ENCODE measurements around the gene SSB. TPM values are rescaled to one million over a fixed set of nuclear protein-coding genes. Genes with fewer than 3 reads are reported as not detected.

Gene SSB
- 10 to 100 TPM; 57.1 to 73.0 (median 63.6) TPM for total RNA-seq

DNA sequence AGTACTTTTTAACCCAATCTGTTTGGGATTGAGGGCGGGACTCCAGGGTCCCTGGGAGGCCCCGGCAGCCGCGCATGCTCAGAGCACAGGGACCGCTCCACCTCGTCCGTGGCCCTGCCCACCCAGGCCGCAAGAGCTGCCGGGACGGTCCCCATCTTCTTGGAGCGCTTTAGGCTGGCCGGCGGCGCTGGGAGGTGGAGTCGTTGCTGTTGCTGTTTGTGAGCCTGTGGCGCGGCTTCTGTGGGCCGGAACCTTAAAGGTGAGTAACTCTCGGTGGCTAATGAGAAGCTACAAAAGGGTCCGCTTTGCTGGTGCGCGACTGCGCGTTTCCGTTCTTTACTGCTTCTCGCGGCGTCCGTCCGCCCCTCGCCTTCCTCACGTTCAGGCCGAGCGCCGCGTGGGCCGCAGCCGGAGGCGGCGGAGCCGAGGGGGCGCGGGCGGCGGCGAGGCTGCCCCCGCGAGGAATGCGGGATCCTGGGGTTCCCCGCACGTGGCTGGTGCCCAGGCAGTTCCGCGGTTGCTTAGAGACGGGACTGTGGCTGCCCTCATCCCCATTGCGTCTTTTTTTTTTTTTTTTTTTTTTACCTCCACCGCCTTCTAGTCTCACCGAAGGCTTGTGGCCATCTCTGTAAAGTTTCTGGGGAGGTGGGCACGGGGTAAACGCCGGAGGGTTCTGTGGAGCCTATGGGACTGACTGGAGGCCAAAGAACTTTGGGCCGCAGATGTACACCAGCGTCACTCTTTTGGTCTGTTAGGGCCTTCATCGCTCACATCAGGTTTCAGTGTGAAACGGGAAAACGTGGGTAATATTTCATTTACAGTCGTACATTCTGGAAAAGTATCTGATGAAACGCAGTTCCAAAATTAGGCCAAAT lies at the start of gene SSB:
Gene SSB, plus strand, starts transcription at position 154 of the 875 bp plus-strand sequence. CDS start 2,090 bp downstream, outside the sequence.
- intact Hi-C loops (cut with DNase I) = no loop called here
- TF ChIP-seq POLR2A (IDR thresholded peaks at IDR 0.05; ENCODE audit: low read depth) = no peak
- peak; percentile 93 for TF ChIP-seq POLR2AphosphoS5 (IDR thresholded peaks at IDR 0.05)
- TF ChIP-seq, protein P1, sequence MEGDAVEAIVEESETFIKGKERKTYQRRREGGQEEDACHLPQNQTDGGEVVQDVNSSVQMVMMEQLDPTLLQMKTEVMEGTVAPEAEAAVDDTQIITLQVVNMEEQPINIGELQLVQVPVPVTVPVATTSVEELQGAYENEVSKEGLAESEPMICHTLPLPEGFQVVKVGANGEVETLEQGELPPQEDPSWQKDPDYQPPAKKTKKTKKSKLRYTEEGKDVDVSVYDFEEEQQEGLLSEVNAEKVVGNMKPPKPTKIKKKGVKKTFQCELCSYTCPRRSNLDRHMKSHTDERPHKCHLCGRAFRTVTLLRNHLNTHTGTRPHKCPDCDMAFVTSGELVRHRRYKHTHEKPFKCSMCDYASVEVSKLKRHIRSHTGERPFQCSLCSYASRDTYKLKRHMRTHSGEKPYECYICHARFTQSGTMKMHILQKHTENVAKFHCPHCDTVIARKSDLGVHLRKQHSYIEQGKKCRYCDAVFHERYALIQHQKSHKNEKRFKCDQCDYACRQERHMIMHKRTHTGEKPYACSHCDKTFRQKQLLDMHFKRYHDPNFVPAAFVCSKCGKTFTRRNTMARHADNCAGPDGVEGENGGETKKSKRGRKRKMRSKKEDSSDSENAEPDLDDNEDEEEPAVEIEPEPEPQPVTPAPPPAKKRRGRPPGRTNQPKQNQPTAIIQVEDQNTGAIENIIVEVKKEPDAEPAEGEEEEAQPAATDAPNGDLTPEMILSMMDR (IDR thresholded peaks at IDR 0.05) = peak in 1 of 3 experiments; percentile 17

DNA sequence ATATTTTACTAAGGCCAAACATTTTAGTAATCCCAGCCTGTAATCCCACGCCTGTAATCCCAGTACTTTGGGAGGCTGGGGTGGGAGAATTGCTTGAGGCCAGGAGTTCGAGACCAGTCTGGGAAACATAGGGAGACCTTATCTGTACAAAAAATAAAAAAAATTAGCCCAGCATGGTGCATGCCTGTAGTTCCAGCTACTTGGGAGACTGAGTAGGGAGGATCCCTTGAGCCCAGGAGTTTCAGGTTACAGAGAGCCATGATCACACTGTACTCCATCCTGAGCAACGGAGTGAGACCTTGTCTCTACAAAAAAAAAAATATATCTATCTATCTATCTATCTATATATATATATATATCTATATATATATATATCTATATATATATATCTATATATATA lies 45.9 kb upstream of the SSB start:
- DNase-seq (ENCODE audit: extremely low spot score) = no peak
- H3K4me3 ChIP-seq = no peak overlapping the region
- TF ChIP-seq, protein P1 (IDR thresholded peaks at IDR 0.05) = no peak
- TF ChIP-seq POLR2A (IDR thresholded peaks at IDR 0.05; ENCODE audit: low read depth) (no peak), POLR2AphosphoS5 (IDR thresholded peaks at IDR 0.05) (no peak), EP300 (IDR thresholded peaks at IDR 0.05) (no peak)
- H3K27me3 ChIP-seq = no peaks in the 10 kb centered on the region
- H3K36me3 ChIP-seq = peaks cover 0 to 25% (median 6%) of the 10 kb centered on the region in 4 donors
- no peak overlapping the region for H3K27ac ChIP-seq (replicated peaks in 1 of 4)
- H3K4me1 ChIP-seq = no peaks in the 10 kb centered on the region
- intact Hi-C loops (cut with DNase I) = no loop called here
- H3K9me3 ChIP-seq = no peaks in the 10 kb centered on the region
- 92% methylated on average over 3 of the region's 3 CpGs for WGBS

More for the DNA sequence above, at the start of gene SSB:
- Histone ChIP-seq H3K27me3 (no peaks in the 10 kb centered on the region), H3K9me3 (no peaks in the 10 kb centered on the region), H3K4me3 (peak within 1 kb of the TSS; percentile 58 to 90 (median 81)), H3K36me3 (peaks cover 6 to 31% (median 11%) of the 10 kb centered on the region in 4 donors), H3K4me1 (peaks cover 3 to 36% (median 29%) of the 10 kb centered on the region in 4 donors), H3K27ac (replicated peaks in 1 of 4) (peak within 1 kb of the TSS; percentile 80 to 89 (median 85))
- under 1% methylated on average over 53 of the region's 67 CpGs for WGBS
- DNase-seq (ENCODE audit: extremely low spot score) = peak; percentile 96

DNA sequence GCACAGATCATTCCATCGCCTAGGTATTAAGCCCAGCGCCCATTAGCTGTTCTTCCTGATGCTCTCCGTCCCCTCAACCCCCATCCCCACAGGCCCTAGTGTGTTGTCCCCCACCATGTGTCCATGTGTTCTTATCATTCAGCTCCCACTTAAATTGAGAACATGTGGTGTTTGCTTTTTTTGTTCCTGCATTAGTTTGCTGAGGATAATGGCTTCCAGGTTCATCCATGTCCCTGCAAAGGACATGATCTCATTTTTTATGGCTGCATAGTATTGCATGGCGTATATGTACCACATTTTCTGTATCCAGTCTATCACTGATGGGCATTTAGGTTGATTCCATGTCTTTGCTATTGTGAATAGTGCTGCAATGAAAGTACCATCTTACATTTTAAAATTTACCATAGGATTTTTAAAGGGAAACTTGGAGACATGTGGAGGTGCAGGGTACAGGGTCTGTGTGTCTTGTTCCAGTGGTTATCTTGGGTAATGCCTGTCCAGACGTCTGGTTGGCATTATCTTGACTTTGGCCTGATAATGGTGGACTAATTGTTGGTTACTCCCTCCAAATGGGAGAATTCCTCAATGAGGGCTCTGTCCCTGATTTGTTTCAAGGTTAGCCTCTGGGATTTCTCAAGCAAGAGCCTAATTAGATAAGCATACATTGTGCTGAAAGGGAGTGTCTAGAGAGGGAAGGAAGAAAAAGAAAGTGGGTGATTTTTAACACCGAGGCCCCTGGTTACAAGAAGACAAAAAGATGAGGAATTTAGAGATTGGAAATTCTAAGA lies 43.4 kb upstream of the SSB start:
- WGBS = 73% methylated on average over 6 of the region's 6 CpGs
- no peaks in the 10 kb centered on the region for H3K27me3 ChIP-seq
- H3K9me3 ChIP-seq = no peaks in the 10 kb centered on the region
- H3K4me3 ChIP-seq = no peak overlapping the region
- no peaks in the 10 kb centered on the region for H3K4me1 ChIP-seq
- H3K27ac ChIP-seq (replicated peaks in 1 of 4) = no peak overlapping the region
- intact Hi-C loops (cut with DNase I) = no loop called here
- TF ChIP-seq, protein P1 (IDR thresholded peaks at IDR 0.05) = no peak
- TF ChIP-seq POLR2A (IDR thresholded peaks at IDR 0.05; ENCODE audit: low read depth) = no peak
- TF ChIP-seq EP300 (IDR thresholded peaks at IDR 0.05) = no peak
- no peak for TF ChIP-seq POLR2AphosphoS5 (IDR thresholded peaks at IDR 0.05)
- no peak for DNase-seq (ENCODE audit: extremely low spot score)
- peaks cover 0 to 6% (median 0%) of the 10 kb centered on the region in 4 donors for H3K36me3 ChIP-seq

DNA sequence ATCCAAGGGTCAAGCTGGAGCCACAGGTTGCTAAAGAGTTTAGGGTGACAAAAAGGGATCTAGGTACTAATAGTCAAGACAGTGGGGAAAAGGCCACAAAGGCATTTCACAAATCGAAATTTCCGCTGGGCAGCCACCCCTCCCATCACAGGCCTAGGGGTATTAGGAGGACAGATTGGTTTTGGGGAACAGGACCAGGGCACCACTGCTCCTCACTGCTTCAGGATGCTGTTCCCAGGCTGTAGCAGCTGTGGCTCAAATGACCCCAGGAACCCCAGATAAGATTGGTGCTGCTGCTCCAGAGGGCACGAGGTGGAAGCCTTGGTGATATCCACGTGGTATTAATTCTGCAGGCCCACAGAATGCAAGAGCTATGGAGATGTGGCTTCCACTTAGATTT lies 42.3 kb upstream of the SSB start:
- Histone ChIP-seq H3K9me3 (no peaks in the 10 kb centered on the region), H3K4me1 (no peaks in the 10 kb centered on the region), H3K4me3 (no peak overlapping the region), H3K27ac (replicated peaks in 1 of 4) (no peak overlapping the region), H3K27me3 (no peaks in the 10 kb centered on the region), H3K36me3 (no peaks in the 10 kb centered on the region)
- intact Hi-C loops (cut with DNase I) = no loop called here
- TF ChIP-seq, protein P1 (IDR thresholded peaks at IDR 0.05) = no peak
- no peak for TF ChIP-seq EP300 (IDR thresholded peaks at IDR 0.05)
- no peak for TF ChIP-seq POLR2AphosphoS5 (IDR thresholded peaks at IDR 0.05)
- no peak for TF ChIP-seq POLR2A (IDR thresholded peaks at IDR 0.05; ENCODE audit: low read depth)
- no peak for DNase-seq (ENCODE audit: extremely low spot score)
- 97% methylated on average over 4 of the region's 4 CpGs for WGBS
